LoVo (cell line): ENCODE data around the gene TPST2.

Experiments
- DNase-seq: peaks from one replicate; pipeline ENCODE4 v3.0.0-alpha.2; 2016; ENCODE audit warnings: low spot score

The TPST2 gene

GRCh38 chr22:26579331-26579886 lies 10.5 kb downstream of the TPST2 start:
- DNase-seq = no peak

- DNase-seq = no peak
These were observed 12.9 kb downstream of the TPST2 start for GRCh38 chr22:26577081-26577480.

GRCh38 chr22:26576026-26576680 lies 13.8 kb downstream of the TPST2 start:
- DNase-seq = no peak

GRCh38 chr22:26574001-26574723 lies 15.8 kb downstream of the TPST2 start:
- no peak for DNase-seq

- DNase-seq = no peak
These were observed 16.8 kb downstream of the TPST2 start for GRCh38 chr22:26573026-26573662.

GRCh38 chr22:26570864-26571525 lies 18.9 kb downstream of the TPST2 start:
- no peak for DNase-seq

- DNase-seq = no peak
These were observed 19.8 kb downstream of the TPST2 start for GRCh38 chr22:26570115-26570514.

GRCh38 chr22:26568207-26568706 lies 21.7 kb downstream of the TPST2 start:
- no peak for DNase-seq

- DNase-seq = no peak
These were observed 22.3 kb downstream of the TPST2 start for GRCh38 chr22:26567610-26568009.

GRCh38 chr22:26566994-26567393 lies 22.9 kb downstream of the TPST2 start:
- DNase-seq = no peak

- DNase-seq = no peak
These were observed 24.0 kb downstream of the TPST2 start for GRCh38 chr22:26565889-26566288.

- no peak for DNase-seq
These were observed 24.8 kb downstream of the TPST2 start for GRCh38 chr22:26565181-26565580.

GRCh38 chr22:26564672-26565071 lies 25.3 kb downstream of the TPST2 start:
- DNase-seq = no peak

GRCh38 chr22:26564181-26564580 lies 25.8 kb downstream of the TPST2 start:
- DNase-seq = no peak

GRCh38 chr22:26563022-26563421 lies 26.9 kb downstream of the TPST2 start:
- no peak for DNase-seq

- DNase-seq = no peak
These were observed 28.0 kb downstream of the TPST2 start for GRCh38 chr22:26561756-26562417.

- no peak for DNase-seq
These were observed 29.9 kb downstream of the TPST2 start for GRCh38 chr22:26559961-26560575.

- no peak for DNase-seq
These were observed 31.6 kb downstream of the TPST2 start for GRCh38 chr22:26558248-26558895.

- DNase-seq = no peak
These were observed 33.0 kb downstream of the TPST2 start for GRCh38 chr22:26556904-26557303.

- no peak for DNase-seq
These were observed 34.5 kb downstream of the TPST2 start for GRCh38 chr22:26555478-26555877.

- DNase-seq = no peak
These were observed 35.0 kb downstream of the TPST2 start for GRCh38 chr22:26554956-26555355.
